HG02852 (cell line): ENCODE results near the gene CTRB2.
"Not testable (repeated sequence)": the region's sequence is repeated elsewhere in the genome, so short reads cannot be mapped to it uniquely, and the experiment has no call there.

Experiments
- ATAC-seq: cut with Tn5 transposase; IDR thresholded peaks from one replicate; pipeline ENCODE4 v1.9.1; 2021; ENCODE audit warnings: mild to moderate bottlenecking, moderate library complexity; ENCODE audit not compliant: unreplicated experiment

Gene CTRB2

DNA sequence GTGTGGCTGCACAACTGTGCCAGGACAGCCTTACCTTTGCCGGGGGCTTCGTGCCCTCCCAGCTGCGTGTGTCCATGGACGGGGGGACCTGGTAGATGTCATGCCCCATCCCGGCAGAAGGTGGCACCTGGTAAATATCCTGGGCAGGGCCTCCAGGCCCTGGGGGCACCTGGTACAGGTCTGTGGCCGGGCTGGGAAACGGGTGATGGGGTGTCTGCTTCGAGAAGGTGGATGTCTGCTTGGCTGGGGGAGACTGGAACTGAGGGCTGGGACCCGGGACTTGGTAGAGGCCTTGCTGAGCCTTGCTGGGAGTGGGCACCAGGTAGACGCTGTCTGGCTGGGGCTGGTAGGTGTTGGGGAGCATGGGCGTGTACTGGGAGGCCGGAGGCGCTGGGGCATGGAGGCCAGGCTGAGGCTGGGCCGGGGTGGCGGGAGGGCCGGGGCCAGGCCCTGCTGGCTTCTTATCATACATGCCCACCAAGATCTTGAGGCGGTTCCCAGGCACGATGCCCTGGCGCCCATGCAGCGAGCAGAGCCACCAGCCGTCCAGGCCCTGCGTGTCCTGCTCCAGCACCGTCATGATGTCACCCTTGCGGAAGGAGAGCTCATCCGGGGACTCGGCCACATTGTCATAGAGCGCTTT, 35.6 kb upstream of the CTRB2 start:
- not testable (repeated sequence) for ATAC-seq

DNA sequence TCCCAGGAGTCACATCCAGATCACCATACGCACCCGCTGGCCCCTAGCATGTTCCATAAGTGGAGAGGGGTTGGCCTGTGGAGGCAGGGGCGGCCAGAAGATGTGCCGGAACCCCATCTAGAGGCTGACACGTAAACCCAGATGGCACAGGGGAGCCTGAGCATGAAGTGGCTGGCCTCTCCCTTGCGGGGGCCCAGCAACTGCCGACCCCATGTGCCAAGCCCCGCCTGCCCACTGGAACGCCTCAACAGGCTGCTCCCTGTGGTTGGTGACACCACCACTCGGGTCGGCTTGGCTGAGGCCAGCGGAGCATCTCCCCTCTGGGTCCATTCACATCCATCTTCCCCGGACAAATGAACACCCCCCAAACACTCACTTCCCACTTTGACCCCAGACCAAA, 35.0 kb upstream of the CTRB2 start:
- ATAC-seq = no peak

DNA sequence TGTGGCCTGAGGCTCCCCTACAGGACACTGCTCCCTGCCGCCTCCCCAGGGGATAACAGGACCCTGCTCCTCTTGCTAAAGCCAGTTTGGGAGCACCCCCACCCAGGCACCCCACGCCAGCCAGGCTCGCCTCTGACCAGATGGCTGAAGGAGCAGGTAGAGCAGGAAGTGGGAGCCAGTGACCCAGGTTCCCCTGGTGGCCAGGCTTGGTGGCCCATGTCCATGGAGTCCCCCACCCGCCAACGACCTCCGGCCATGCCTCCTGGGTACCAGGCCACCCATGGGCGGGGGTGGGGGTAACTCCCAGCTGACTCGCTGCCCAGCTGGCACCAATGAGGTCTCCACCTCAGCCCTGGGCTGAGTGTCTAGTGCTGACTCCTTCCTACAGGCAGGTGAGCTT, 34.5 kb upstream of the CTRB2 start:
- no peak for ATAC-seq

DNA sequence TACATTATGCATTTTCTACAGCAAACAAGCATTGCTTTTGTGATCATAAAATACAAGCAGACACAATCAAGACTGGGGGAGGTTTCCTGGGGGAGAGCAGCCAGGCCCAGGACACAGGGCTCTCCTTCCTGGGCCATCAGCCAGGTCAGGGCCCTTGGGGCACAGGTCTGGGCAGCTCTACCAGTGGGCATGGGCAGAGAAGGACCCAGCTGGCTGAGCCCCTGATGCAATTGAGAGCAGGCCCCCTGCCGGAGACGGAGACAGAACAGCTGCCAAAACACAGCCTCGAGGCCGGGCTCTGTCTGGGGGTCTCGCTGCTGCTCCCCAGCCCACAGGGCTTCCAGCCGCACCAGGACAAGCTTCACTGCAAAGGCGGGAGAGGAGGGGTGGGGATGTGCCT, 33.7 kb upstream of the CTRB2 start:
- ATAC-seq = not testable (repeated sequence)

DNA sequence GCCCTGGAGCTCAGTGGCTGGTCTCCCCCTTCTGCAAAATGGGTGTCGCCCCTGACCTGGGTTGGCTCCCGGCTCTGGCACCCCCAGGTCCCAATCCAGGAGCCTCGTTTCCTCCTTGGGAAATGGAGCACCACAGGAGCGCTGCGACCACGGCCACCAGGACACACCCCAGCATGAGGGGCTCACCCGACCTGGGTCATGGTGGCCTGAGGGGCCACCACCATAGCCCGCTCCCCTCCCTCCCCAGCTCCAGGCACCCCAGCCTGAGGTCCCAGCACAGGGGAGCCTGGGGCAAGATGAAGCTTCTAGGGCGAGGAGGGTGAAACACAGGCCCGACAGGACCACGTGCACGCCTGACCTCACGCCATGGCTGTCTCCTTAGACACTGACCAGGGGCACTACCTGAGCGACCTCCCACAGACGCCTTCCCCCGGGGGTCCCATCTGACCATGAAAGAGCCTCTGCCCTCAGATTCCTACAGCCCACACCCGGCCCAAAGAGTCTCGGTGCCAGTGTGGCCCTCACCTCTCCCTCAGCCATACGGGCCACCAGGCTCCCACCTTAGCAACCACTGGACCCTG, 32.7 kb upstream of the CTRB2 start:
- no peak for ATAC-seq

DNA sequence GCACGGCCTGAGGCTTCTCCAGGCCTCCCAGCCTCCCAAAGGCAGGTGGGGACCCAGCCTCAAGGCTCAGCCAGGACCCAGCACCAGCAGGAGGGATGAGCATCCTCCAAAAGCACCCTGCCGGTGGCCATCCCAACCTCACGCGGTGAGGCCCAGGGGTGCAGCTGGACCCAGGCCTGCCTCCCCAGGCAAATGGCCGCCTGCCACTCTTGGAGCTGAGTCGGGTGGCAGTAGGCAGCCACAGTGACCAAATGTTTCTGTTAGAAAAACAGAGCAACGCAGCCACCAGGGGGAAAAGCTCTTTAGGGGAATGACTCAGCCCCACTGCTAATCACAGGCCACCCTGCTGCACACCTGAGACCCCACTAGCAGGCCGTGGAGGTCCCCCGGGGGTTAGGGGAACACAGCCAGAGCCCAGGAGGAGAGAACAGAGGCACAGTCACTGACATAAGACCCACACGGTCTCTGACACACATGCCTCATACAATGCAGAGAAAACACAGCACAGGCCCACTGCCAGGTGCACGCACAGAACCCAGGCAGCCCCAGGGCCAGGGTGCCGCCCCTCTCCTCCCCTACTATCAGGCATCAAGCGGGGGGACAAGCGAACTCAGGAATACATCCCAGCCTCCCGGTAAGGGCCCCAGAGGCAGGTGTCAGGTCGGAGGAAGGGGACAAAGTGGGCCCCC, 32.0 kb upstream of the CTRB2 start:
- no peak for ATAC-seq

DNA sequence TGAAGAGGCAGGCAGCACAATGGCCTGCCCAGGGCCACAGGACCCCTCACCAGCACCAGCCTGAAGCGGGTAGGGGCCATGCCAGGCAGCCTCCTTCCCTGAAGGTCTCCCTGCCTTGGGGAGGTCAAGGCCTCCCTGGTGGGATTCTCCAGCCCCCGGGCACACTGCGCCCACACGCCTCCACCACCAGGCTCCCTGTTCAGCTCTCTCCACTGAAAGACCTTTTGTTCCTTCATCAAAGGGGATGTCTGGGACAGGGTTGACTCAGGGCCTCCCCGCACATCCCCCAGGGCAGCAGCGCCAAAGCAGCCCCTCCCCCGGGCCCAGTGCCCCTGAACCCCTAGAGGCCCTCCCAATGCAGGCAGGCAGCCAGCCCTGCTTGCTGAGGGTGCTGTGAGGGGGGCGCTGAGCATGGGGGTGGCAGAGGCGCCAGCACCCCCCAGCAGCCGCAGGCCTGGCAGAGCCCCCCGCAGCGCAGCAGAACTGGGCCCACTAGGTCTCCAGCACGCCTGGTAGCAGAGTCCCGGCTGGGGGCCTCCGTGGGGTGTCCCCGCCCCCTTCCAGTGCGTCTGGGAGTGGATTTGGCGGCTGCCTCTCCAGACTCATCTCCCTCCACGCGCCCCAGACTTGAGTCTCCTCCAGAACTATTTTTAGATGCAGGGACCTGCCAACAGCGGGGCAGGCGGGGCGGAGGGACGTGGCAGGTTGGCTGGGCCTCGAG, 31.3 kb upstream of the CTRB2 start:
- ATAC-seq = no peak

DNA sequence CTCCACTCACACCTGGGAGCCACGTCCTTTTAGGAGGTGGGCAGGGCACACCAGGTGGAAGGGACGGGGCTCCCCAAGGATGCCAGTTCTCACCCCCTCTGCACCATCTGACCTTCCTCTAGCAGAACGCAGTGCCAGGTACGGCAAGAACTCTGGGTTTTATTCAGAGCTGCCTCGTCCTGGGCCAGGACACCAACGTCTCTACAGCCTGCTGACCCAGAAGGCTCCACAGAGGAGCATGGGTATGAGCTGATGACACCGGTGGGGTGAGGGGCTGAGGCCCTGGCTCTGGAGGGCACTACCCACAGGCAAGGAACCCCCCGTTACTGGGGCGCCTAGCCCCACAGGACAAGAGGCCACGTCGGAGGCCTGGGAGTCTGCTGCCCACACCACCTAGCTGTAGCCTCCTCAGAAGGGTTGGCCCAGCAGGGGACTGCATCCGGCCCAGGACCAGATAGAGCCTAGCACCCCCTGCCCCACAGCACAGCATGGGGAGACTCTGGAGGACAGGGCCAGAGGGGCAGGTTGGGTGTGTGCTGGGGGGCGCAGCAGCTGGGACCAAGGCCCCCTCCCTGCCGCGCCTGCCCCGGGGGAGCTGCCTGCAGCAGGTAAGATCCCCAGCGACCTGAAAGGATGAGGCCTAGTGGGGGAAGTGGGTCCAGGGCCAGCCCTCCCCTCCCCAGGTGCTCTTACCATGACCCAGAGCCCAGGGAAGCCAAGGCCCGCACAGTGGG, 30.6 kb upstream of the CTRB2 start:
- ATAC-seq = no peak

DNA sequence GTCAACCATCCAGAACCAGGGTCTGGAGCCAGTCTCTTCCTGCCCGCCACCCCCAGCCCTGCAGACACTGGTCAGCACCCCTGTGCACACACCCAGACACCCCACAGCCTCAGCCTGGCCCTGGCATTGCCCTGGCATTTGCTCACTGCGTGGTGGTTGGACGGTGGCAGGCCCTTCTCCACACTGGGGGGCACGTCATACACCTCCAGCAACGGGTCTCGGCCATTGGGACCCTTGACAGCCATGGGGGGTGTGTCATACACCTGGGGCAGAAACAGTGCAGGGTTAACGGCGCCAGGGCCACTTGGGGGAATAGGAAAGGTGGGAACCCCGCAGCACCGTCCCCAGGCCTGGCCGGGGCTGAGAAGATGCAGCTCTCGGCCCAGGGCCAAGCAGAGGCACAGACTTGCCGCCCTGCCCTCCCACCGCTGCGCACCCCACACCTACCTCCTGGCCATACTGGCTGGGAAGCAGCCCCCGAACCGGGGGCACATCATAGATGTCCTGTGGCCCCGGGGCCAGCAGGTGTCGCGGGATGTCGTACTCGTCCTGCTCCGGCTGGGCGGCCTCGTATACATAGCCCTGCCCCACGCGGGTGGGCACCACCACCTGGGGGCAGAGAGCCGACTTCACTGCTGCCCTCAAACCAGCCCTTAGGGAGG, 29.9 kb upstream of the CTRB2 start:
- ATAC-seq = no peak

DNA sequence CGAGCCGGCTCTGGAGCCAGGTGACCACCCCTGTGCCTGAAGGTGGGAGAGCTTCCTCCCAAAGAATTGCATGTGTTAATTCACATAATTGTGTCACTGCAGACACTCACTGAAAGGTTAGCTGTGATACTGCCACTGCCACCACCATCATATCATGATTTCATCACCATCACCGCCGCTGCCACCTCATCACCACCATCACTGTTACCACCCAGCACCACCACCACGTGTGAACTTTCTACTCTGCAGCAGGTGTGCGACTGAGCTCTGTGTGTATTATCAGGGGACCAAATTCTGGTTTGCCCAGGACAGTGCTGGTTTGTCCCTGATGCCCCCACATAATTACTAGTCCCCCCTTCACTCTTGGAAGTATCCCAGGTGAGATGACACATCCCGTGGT, 29.3 kb upstream of the CTRB2 start:
- ATAC-seq = no peak

DNA sequence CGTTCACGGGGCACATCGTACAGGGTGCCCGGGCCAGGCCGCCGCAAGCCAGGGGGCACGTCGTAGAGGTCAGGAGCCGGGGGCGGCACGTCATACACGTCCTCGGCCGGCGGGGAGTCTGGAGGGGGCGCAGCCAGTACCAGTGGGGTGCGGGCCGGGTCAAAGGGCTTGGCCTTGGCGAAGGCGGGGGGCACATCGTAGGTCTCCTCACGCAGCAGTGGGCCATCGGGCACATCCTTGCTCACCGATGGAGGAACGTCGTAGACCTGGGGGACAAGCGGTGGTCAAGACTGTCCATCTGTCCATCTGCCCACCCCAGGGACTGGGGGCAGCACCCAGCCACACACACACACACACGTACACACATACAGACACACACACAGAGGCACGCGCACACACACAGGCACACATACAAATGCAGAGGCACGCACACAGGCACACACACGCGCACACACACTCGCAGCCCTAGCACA, 28.8 kb upstream of the CTRB2 start:
- ATAC-seq = no peak

DNA sequence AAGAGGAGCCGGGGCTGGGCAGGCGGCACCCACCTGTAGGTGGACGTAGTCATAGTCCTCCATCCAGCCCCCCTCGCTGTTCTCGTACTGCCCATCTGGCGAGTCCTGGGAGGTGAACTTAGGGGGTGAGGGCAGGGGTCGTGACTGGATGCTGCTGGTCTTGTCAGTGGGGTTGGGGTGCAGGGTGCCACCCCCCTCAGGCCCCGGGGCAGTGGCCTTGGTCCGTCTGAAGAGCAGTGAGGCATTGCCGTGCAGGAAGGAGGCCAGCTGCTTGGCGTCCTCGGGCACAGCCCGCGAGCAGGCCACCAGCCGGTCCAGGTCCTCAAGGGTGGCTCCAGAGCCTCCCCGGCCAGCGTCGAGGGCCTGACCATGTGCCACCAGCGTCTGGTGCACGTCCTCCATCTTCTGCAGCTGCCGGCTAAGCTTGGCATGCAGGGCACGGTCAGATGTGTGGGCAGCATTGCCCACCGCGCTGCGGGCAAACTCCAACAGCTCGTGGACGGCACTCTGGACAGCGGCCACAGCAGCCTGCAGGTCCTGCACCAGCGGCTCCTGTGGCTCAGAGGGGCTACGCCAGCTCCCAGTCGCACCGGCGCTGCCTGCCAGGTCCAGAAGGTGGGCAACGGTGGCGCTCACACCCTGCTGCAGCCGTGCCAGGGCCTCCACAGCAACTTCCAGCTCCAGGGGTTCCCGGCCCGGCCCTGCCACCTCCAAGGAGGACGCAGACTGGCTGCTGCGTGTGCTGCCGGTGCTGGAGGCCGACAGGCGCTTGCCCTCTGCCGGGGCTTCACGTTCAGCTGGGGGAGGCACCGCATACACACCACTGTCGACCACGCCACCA, 28.1 kb upstream of the CTRB2 start:
- no peak for ATAC-seq

DNA sequence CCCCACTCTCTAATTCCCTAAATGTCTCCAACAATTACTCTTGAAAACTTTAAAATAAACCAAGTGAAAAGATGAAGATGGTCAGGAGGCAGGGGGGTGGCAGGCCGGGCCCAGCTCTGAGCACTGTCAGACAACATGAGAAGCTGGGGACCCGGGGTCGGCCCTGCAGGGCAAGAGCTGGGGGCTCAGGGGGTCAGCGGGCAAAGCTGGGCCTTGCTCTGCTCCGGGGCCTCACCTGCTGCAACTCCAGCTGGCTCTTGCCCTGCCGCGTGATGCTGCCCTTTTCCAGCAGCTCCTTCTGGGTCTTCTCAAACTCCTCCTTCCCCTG, 26.6 kb upstream of the CTRB2 start:
- ATAC-seq = no peak

DNA sequence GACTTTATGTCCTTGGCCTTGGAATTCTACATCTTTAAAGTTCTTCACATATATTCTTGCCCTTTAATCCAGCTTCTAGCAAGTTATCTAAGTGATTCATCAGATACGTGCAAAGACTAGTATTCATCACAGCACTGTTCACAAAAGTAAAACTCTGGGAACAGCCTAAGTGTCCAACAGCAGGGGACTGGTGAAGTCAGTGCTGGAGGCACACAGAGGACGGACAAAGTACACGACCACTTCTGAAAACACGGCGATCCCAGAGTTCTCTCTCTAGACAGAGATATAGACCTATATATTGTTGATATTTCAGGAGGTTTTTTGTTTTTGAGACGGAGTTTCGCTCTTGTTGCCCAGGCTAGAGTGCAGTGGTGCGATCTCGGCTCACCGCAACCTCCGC, 24.6 kb upstream of the CTRB2 start:
- ATAC-seq = no peak

DNA sequence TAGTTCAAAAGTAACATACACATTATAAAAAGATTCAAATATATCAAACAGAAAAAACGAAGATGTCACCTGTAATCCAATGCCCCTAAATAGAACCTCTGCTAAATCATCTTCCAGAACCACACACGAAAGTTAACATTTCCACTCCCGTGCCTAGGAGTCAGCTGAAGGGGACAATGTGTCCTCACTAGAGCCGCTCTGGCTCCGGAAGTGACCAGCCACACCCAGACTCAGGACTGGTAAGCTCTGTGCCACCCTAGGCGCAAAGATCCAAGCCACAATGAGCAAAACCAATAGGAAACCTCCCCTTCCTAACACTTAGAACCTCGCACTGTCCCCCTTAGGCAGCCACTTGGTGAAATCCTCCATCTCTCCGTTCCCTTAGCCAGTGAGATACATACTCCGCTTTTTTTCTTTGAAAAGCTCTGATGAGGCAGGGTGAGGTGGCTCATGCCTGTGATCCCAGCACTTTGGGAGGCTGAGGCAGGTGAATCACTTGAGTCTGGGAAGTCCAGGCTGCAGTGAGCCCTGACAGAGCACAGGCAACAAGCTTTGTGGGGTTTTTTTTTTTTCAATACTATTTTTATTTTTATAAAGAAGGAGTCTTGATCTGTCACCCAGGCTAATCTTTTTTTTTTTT, 23.6 kb upstream of the CTRB2 start:
- no peak for ATAC-seq

DNA sequence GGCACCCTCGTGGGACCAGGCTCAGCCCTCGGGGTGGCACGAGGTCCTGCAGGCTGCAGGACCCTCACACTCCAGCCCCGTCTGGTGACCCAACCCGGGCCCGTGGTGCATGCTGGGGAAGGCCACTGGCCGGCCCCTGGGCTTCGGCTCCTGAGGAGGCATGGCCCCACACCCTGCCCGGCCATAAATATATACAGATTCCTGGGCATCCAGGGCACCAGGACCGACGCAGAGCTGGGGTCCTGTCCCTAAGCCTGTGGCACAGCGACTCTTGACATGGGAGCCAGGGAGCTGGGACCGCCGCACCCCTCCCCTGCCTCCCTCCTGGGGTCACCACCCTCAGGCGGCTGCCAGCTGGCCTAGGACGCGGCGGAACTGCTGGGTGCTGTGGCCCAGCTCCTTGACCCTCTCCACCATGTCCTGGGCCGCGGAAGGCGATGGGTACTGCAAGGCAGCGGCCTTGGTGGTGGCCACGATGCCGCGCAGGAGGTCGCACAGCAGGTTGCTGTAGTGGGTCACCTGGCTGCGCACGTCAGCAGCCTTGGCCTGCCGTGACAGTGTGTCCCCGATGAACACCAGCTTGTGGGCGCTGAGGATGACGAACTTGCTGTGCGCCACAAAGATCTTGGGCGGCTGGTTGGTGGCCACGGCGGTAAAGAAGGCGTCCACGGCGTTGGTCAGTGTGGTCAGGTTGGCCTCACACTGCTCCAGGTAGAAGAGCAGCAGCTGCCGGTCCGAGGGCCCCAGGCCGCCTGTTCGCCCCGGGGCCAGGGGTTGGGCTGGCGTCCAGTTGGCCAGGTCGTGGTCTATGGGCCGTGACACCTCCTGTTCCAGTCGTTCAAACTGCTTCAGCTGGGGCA, 22.4 kb upstream of the CTRB2 start:
- ATAC-seq = no peak

DNA sequence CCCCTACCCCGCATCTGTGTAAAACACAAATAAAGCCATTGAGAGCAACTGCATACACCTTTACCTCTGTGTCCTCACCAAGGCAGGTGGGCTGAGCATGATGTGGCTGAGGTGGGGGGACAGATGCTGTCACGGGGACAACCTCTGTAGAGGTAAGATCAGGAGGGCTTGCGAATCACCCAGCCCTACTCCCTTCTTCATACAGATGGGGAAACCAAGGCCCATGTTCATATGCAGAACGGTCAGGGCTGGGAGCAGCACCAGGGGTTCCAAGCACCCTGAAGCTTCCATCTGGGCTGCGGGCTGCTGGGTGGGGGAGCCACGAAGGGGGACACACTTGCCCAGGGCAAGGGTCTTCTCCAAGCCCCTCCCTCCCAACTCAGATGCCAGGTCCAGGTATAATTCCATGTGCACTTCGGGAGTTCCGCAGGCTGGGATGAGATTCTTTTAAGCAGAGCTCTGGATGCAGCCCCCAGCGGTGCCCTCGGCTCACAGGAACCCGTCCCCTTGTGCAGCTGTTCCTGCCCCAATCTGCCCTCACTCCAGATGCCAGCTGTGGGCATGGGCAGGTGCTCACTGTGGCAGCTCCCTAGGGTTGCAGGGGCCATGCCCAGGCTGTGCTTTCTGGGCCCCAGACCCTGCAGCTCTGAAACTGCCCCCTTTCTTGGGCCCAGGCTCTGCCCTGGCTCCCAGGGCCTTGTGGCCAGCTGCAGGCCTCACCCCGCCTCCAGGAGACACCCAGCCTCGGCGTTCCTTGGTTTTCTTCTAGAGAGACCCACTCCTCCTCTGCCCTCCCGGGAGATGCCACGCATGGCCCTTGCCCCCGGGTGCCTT, 21.4 kb upstream of the CTRB2 start:
- no peak for ATAC-seq
